ENCODE results near the gene SH3PXD2A. TPM values are rescaled to one million over a fixed set of nuclear protein-coding genes. Genes with fewer than 3 reads are reported as not detected.
A peak's percentile ranks its signal among the peaks of the same experiment; 100 is the strongest.

SH3PXD2A gene
- total and polyA plus RNA-seq, 4 donors: 18.7 to 69.1 (median 42.5) TPM

DNA sequence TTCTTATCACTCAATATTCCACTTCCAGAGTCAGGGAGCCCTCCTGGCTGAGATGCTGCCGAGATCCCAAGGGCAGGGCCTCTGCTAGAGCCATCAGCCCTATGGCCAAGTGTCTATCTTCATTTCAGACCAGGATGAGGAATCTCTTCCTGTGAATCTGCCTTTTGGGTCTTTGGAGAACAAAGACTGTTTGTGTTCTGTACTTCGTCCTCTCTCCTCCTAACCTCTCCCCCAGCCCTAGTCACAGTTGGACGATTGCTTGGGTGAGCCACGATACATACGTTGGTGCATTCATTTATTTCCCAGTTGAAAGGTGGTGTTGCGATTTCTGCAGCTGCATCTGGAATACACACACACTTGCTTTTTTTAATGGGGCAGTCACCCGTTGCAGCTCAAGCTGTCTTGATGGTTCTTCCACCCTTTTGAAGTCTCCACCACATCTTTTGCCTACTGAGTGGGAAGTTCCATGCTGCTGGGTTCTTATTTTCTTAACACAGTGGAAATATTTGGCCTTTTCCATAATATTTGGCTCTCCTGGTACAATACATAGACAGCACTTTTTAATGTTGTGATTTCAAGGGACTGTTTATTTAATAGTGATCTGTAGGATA, 26.7 kb downstream of the SH3PXD2A start:
- H3K4me3 ChIP-seq (ENCODE audit: low read length in 2 of 2): no peak overlapping the region
- ATAC-seq (ENCODE audit: low FRiP score) (no peak), DNase-seq (no peak)
- H3K4me1 ChIP-seq (ENCODE audit: control insufficient read depth in 1 of 2, insufficient read depth in 2 of 2, low read length in 2 of 2): no peaks in the 10 kb centered on the region
- H3K27me3 ChIP-seq (ENCODE audit: control insufficient read depth in 1 of 2, insufficient read depth in 2 of 2, low read length in 1 of 2): no peaks in the 10 kb centered on the region
- intact Hi-C loops (cut with DNase I): no loop called here
- no peaks in the 10 kb centered on the region for H3K36me3 ChIP-seq (ENCODE audit: control insufficient read depth in 1 of 2, insufficient read depth in 2 of 2, low read length in 1 of 2)
- WGBS, 2 donors: 76 to 84% methylated on average over 7 of the region's 7 CpGs
- H3K27ac ChIP-seq (ENCODE audit: low read depth in 1 of 2, low read length in 2 of 2): no peak overlapping the region
- no peaks in the 10 kb centered on the region for H3K9me3 ChIP-seq (ENCODE audit: control insufficient read depth, low read length)

DNA sequence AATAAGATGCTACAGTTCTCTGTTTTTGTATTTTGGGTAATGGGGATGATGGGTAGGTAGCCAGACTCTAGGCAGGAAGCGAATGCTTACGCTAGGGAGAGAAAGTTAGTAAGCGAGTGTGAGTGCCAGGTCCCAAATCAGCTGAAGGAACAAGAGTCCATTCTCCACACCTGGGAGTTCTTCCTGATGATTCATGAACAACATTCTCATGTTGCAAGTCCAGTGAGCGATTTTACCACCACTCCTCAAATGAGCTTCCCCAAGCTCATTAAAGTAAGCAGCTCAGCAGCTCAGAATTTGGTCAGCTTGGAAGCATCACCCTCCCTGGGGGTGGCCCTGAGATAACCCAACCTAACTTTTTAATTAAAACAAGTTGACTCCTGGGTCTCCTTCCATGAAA, 27.3 kb downstream of the SH3PXD2A start:
- H3K27ac ChIP-seq (ENCODE audit: low read depth in 1 of 2, low read length in 2 of 2): no peak overlapping the region
- 94% methylated on average over 4 of the region's 4 CpGs for whole genome bisulfite sequencing, 2 donors
- intact Hi-C loops (cut with DNase I): no loop called here
- H3K36me3 ChIP-seq (ENCODE audit: control insufficient read depth in 1 of 2, insufficient read depth in 2 of 2, low read length in 1 of 2): no peaks in the 10 kb centered on the region
- no peaks in the 10 kb centered on the region for H3K27me3 ChIP-seq (ENCODE audit: control insufficient read depth in 1 of 2, insufficient read depth in 2 of 2, low read length in 1 of 2)
- no peak overlapping the region for H3K4me3 ChIP-seq (ENCODE audit: low read length in 2 of 2)
- DNase-seq (no peak), ATAC-seq (ENCODE audit: low FRiP score) (no peak)
- H3K9me3 ChIP-seq (ENCODE audit: control insufficient read depth, low read length): no peaks in the 10 kb centered on the region
- H3K4me1 ChIP-seq (ENCODE audit: control insufficient read depth in 1 of 2, insufficient read depth in 2 of 2, low read length in 2 of 2): no peaks in the 10 kb centered on the region

DNA sequence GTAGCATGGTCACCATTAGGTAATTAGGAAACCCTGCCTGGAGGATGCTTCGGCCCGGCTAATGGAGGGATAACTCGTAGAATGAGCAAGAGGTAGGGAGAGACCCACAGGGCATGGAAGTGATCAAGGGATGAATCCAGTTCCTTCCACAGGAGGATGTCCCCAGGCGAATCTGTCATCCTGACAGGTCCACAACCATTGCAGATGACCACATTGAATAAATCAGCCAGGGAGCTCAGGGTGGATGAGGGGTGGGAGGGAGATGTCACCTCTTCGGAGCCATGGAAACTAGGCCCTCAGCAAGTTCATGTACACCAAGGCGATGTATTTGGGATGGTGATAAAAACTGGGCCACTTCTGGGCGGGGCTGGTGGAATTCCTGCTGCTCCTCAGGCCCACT, 28.5 kb downstream of the SH3PXD2A start:
- H3K27me3 ChIP-seq (ENCODE audit: control insufficient read depth in 1 of 2, insufficient read depth in 2 of 2, low read length in 1 of 2): no peaks in the 10 kb centered on the region
- no peaks in the 10 kb centered on the region for H3K9me3 ChIP-seq (ENCODE audit: control insufficient read depth, low read length)
- intact Hi-C loops (cut with DNase I): no loop called here
- 95 to 98% methylated on average over 7 of the region's 7 CpGs for WGBS, 2 donors
- no peak overlapping the region for H3K27ac ChIP-seq (ENCODE audit: low read depth in 1 of 2, low read length in 2 of 2)
- ATAC-seq (ENCODE audit: low FRiP score) (no peak), DNase-seq (no peak)
- H3K36me3 ChIP-seq (ENCODE audit: control insufficient read depth in 1 of 2, insufficient read depth in 2 of 2, low read length in 1 of 2): no peaks in the 10 kb centered on the region
- H3K4me1 ChIP-seq (ENCODE audit: control insufficient read depth in 1 of 2, insufficient read depth in 2 of 2, low read length in 2 of 2): no peaks in the 10 kb centered on the region
- H3K4me3 ChIP-seq (ENCODE audit: low read length in 2 of 2): no peak overlapping the region

DNA sequence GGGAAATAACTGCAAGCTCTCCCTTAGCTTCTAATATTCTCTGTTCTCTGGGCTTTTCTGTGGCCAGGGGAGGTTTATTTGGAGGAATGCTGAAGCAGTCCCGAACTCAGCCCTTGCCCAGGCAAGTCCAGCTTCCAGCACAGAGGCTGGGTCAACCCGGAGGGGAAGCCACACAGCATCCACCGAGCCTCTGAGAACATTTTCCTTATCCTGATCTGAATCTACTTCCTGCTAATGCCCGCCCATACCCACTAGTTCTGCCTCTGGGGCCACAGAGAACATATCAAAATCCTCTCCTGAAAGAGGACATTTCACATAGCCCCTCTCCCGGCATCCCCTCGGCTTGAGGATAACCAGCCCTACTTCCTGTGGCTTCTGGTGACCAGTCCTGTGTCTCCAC, 31.1 kb downstream of the SH3PXD2A start:
- DNase-seq: no peak
- Histone ChIP-seq H3K27me3 (ENCODE audit: control insufficient read depth in 1 of 2, insufficient read depth in 2 of 2, low read length in 1 of 2) (no peaks in the 10 kb centered on the region), H3K27ac (ENCODE audit: low read depth in 1 of 2, low read length in 2 of 2) (no peak overlapping the region), H3K4me3 (ENCODE audit: low read length in 2 of 2) (no peak overlapping the region), H3K36me3 (ENCODE audit: control insufficient read depth in 1 of 2, insufficient read depth in 2 of 2, low read length in 1 of 2) (no peaks in the 10 kb centered on the region), H3K9me3 (ENCODE audit: control insufficient read depth, low read length) (no peaks in the 10 kb centered on the region), H3K4me1 (ENCODE audit: control insufficient read depth in 1 of 2, insufficient read depth in 2 of 2, low read length in 2 of 2) (peaks cover 0 to 1% of the 10 kb centered on the region in 2 donors)
- intact Hi-C loops (cut with DNase I): no loop called here
- no peak for ATAC-seq (ENCODE audit: low FRiP score)
- 67 to 72% methylated on average over 6 of the region's 6 CpGs for whole genome bisulfite sequencing, 2 donors

DNA sequence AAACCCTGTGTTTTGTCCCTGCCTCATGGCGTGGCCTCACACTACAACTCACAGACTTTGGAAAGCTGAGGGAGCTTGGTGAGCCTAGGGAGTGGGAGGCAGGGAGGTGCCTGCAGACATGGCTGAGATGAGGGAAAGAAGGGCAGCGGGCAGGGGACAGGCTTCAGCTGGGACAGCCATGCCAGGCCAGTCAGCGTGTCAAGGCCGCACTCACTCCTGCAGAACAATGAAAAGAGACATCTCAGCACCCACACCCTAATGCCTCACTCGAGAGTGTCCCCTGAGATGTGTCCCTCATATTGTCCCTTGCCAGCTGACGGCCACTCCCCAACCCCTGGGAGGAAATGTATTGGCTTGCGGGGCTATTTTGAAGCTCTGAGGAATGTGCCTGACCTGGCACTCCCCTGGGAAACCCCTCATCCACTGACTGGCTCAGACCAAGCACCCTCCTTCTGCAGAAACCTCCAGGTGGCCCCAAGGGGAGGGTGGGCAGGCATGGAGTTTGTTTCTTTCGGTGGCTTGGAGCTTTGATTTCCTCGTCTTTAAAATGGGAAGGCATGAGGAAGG, 31.6 kb downstream of the SH3PXD2A start:
- DNase-seq (no peak), ATAC-seq (ENCODE audit: low FRiP score) (no peak)
- Histone ChIP-seq H3K4me3 (ENCODE audit: low read length in 2 of 2) (no peak overlapping the region), H3K27ac (ENCODE audit: low read depth in 1 of 2, low read length in 2 of 2) (no peak overlapping the region), H3K4me1 (ENCODE audit: control insufficient read depth in 1 of 2, insufficient read depth in 2 of 2, low read length in 2 of 2) (peaks cover 0 to 1% of the 10 kb centered on the region in 2 donors), H3K36me3 (ENCODE audit: control insufficient read depth in 1 of 2, insufficient read depth in 2 of 2, low read length in 1 of 2) (no peaks in the 10 kb centered on the region), H3K27me3 (ENCODE audit: control insufficient read depth in 1 of 2, insufficient read depth in 2 of 2, low read length in 1 of 2) (no peaks in the 10 kb centered on the region), H3K9me3 (ENCODE audit: control insufficient read depth, low read length) (no peaks in the 10 kb centered on the region)
- intact Hi-C loops (cut with DNase I): no loop called here
- 86 to 90% methylated on average over 9 of the region's 9 CpGs for WGBS, 2 donors

DNA sequence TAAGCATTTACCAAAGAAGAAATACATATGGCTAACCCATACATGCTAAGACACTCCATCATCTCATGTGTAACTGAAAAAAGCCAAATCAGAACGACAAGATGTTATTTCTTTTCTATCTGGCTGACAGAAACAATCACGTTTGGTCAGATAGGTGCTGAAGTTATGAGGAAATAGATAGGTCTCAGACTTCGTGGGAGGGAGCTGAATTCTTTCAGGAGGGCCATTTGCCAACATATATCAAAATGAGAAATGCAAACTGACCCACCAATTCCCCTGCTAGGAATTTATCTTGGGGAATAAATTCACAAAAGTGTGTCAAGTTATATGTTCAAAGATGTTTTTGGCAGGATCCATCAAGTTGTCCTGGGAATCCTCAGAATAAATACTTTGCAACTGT, 32.6 kb downstream of the SH3PXD2A start:
- DNase-seq: no peak
- no peak for ATAC-seq (ENCODE audit: low FRiP score)
- no peak overlapping the region for H3K27ac ChIP-seq (ENCODE audit: low read depth in 1 of 2, low read length in 2 of 2)
- intact Hi-C loops (cut with DNase I): no loop called here
- H3K36me3 ChIP-seq (ENCODE audit: control insufficient read depth in 1 of 2, insufficient read depth in 2 of 2, low read length in 1 of 2): no peaks in the 10 kb centered on the region
- WGBS, 2 donors: 68 to 70% methylated on average over 3 of the region's 3 CpGs
- H3K4me3 ChIP-seq (ENCODE audit: low read length in 2 of 2): no peak overlapping the region
- H3K4me1 ChIP-seq (ENCODE audit: control insufficient read depth in 1 of 2, insufficient read depth in 2 of 2, low read length in 2 of 2): peaks cover 0 to 1% of the 10 kb centered on the region in 2 donors
- no peaks in the 10 kb centered on the region for H3K9me3 ChIP-seq (ENCODE audit: control insufficient read depth, low read length)
- no peaks in the 10 kb centered on the region for H3K27me3 ChIP-seq (ENCODE audit: control insufficient read depth in 1 of 2, insufficient read depth in 2 of 2, low read length in 1 of 2)

DNA sequence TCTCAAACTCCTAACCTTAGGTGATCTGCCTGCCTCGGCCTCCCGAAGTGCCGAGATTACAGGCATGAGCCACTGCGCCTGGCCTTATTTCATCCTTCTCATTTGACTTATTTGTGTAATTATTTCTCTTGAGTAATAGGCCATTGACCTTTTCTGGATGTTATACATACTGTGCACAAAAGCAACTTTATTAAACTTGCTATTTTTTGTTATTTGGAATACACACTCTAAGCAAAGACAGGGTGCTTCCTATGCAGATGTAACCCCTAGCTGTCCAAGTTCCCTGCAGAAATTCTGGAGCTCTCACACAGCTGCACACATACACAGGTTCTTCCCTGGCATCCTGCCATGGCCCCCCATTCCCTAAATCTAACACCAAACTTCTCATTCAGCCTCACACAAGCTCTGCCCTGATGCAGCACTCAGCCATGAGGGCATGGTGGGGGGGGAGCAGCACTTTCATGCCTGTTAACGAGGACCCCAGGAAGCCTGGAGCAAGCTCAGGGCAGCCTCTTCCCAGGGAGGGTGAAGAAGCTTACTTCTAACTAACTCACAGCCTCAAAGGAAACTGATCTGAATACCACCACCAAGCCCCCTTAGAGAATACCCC, 33.2 kb downstream of the SH3PXD2A start:
- no peaks in the 10 kb centered on the region for H3K27me3 ChIP-seq (ENCODE audit: control insufficient read depth in 1 of 2, insufficient read depth in 2 of 2, low read length in 1 of 2)
- ATAC-seq (ENCODE audit: low FRiP score) (no peak), DNase-seq (no peak)
- H3K27ac ChIP-seq (ENCODE audit: low read depth in 1 of 2, low read length in 2 of 2): no peak overlapping the region
- no peak overlapping the region for H3K4me3 ChIP-seq (ENCODE audit: low read length in 2 of 2)
- H3K4me1 ChIP-seq (ENCODE audit: control insufficient read depth in 1 of 2, insufficient read depth in 2 of 2, low read length in 2 of 2): peaks cover 0 to 1% of the 10 kb centered on the region in 2 donors
- 96 to 98% methylated on average over 5 of the region's 5 CpGs for WGBS, 2 donors
- intact Hi-C loops (cut with DNase I): no loop called here
- no peaks in the 10 kb centered on the region for H3K36me3 ChIP-seq (ENCODE audit: control insufficient read depth in 1 of 2, insufficient read depth in 2 of 2, low read length in 1 of 2)
- no peaks in the 10 kb centered on the region for H3K9me3 ChIP-seq (ENCODE audit: control insufficient read depth, low read length)

DNA sequence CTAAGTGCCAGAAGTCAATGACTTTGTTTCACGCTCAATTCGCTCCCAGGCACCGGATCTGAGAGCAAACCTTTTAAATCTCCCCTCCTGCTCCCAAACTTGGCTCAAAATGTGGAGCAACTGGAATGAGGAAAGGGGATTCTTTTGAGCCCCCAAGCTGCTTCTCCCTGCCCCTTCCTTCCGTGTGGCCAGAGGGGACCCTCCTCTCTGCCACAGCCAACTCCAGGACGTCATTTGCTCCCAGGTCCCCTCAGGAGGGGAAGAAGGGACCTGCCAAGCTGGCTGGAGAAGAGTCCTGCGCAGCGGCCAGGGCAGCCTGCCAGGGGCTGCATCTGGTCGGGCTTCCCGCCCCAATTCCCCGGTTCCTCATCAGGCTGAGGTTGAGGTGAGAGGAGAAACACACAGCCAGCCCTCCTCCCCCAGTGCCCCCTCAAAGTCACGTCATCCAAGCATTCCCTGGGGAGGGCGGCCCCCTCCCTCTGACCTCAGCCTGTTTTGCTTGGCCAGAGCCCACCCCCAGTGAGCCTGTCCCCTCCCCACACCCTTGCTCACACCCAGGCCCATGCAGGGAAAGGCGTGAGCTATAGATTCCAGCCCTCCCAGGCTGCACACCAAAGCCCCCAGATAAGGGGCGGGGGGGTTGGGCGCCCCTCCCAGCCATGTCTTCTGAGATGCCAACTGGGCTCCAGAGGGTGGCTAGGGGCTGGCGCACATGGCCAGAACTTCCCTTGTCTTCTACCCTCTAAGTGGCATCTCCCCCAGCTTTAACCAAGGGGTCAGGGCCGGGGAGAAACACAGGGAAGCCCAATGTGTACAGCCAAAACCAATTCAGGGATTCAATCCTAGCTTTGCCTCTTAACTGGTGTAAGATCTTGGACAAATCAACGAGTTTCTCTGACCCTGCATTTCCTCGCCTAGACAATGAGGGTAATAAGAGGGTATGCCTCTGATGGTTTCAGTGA, 35.0 kb downstream of the SH3PXD2A start:
- no peak overlapping the region for H3K4me3 ChIP-seq (ENCODE audit: low read length in 2 of 2)
- peak; percentile 77 for ATAC-seq (ENCODE audit: low FRiP score)
- H3K27ac ChIP-seq (ENCODE audit: low read depth in 1 of 2, low read length in 2 of 2): peak overlapping the region in 1 of 2 donors; percentile 87
- H3K4me1 ChIP-seq (ENCODE audit: control insufficient read depth in 1 of 2, insufficient read depth in 2 of 2, low read length in 2 of 2): peaks cover 0 to 1% of the 10 kb centered on the region in 2 donors
- no peaks in the 10 kb centered on the region for H3K27me3 ChIP-seq (ENCODE audit: control insufficient read depth in 1 of 2, insufficient read depth in 2 of 2, low read length in 1 of 2)
- peak; percentile 82 to 90 for DNase-seq
- intact Hi-C loops (cut with DNase I): no loop called here
- 10 to 11% methylated on average over 19 of the region's 19 CpGs for WGBS, 2 donors
- no peaks in the 10 kb centered on the region for H3K36me3 ChIP-seq (ENCODE audit: control insufficient read depth in 1 of 2, insufficient read depth in 2 of 2, low read length in 1 of 2)
- H3K9me3 ChIP-seq (ENCODE audit: control insufficient read depth, low read length): no peaks in the 10 kb centered on the region

Measured in aorta (tissue), 5 donors.